Breast epithelium (tissue), 4 donors: ENCODE results near the gene MAPK1IP1L. TPM values are rescaled to one million over a fixed set of nuclear protein-coding genes. Genes with fewer than 3 reads are reported as not detected.

Source experiments
- DNase-seq, 2 donors: peaks; one replicate each; pipeline ENCODE4 v3.0.0-alpha.2; 2019; ENCODE audit warnings: low spot score in 2 of 2
- H3K27ac ChIP-seq, 2 donors: fragments of 200-600 bp; sonication (generic) in 1 of 2; one replicate each; pipeline ENCODE4 v1.5.1; 2016 to 2019; ENCODE audit warnings: mild to moderate bottlenecking in 1 of 2
- H3K27me3 ChIP-seq, 2 donors: fragments of 200-600 bp; sonication (generic) in 1 of 2; one replicate each; pipeline versions ENCODE4 v1.5.1 to v1.6.0; 2017 to 2019; ENCODE audit warnings: control low read depth in 1 of 2, mild to moderate bottlenecking in 1 of 2
- H3K36me3 ChIP-seq: fragments of 200-600 bp; one replicate; pipeline ENCODE4 v1.5.1; 2019
- H3K4me1 ChIP-seq, 2 donors: fragments of 200-600 bp; sonication (generic); one replicate each; pipeline ENCODE4 v1.5.1; 2016 to 2019; ENCODE audit warnings: control low read depth in 1 of 2
- H3K4me3 ChIP-seq, 3 donors: fragments of 200-600 bp; sonication (generic); 1 replicate in 2 of 3; 2 replicates in 1 of 3; pipeline ENCODE4 v1.5.1; 2016 to 2019; ENCODE audit warnings: mild to moderate bottlenecking in 3 of 3, moderate library complexity in 2 of 3
- H3K9me3 ChIP-seq, 2 donors: fragments of 200-600 bp; sonication (generic) in 1 of 2; one replicate each; pipeline ENCODE4 v1.5.1; 2016 to 2019; ENCODE audit warnings: control low read depth in 1 of 2
- POLR2A ChIP-seq: fragments of 450-650 bp; IDR thresholded peaks from one replicate; pipeline ENCODE4 v1.6.1; 2016; ENCODE audit warnings: antibody characterized with exemption, mild to moderate bottlenecking, moderate library complexity
- POLR2AphosphoS5 ChIP-seq, 3 donors: sonication (generic); formaldehyde crosslinking; IDR thresholded peaks; one replicate each; pipeline ENCODE4 v1.6.1; 2017; ENCODE audit warnings: antibody characterized with exemption in 3 of 3
- intact Hi-C: fragments of 100-400 bp; cut with DNase I; formaldehyde crosslinking; loops from one replicate; pipeline ENCODE4 v1.15.1; 2023; ENCODE audit warnings: low total_unique reads
- total RNA-seq, 3 donors: library from RNA; depleted of rRNA; stranded (reverse); fragments of >200 nt; gene quantifications; one replicate each; pipeline ENCODE4 v1.1.0, GENCODE V29; 2016
- TF ChIP-seq, protein P1 (sequence below), 3 donors: fragments of 450-650 bp; IDR thresholded peaks; one replicate each; pipeline ENCODE4 v1.5.1; 2016 to 2017; ENCODE audit warnings: antibody characterized with exemption in 3 of 3, mild to moderate bottlenecking in 3 of 3, moderate library complexity in 3 of 3

Gene MAPK1IP1L
- total RNA-seq, 3 donors from 2014 or later = 37.7 to 60.4 (median 39.4) TPM

DNA sequence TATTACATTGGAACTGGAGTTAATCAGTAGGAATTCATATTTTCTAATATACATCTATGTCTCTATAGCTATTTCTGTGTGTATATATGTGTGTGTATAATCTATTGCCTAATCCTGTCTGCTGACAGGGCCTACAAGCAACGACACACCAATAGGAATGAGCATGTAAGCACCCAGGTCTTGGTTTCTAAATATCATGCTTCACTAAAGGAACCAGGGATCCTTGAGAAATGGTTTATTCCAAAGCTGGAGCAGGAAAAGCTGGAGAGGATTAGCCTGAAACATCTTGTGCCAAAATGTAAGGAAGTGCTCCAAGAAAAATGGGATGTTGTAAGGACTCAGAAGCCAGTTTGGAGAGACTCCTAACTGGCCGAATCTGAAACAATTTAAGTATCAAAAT is 48.3 kb downstream of the MAPK1IP1L start:
- TF ChIP-seq POLR2A = no peak
- TF ChIP-seq POLR2AphosphoS5 (IDR thresholded peaks at IDR 0.05) = peak in 1 of 3 donors; percentile 20
- TF ChIP-seq, protein P1, sequence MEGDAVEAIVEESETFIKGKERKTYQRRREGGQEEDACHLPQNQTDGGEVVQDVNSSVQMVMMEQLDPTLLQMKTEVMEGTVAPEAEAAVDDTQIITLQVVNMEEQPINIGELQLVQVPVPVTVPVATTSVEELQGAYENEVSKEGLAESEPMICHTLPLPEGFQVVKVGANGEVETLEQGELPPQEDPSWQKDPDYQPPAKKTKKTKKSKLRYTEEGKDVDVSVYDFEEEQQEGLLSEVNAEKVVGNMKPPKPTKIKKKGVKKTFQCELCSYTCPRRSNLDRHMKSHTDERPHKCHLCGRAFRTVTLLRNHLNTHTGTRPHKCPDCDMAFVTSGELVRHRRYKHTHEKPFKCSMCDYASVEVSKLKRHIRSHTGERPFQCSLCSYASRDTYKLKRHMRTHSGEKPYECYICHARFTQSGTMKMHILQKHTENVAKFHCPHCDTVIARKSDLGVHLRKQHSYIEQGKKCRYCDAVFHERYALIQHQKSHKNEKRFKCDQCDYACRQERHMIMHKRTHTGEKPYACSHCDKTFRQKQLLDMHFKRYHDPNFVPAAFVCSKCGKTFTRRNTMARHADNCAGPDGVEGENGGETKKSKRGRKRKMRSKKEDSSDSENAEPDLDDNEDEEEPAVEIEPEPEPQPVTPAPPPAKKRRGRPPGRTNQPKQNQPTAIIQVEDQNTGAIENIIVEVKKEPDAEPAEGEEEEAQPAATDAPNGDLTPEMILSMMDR (IDR thresholded peaks at IDR 0.05) = no peak
- DNase-seq = no peak
- H3K4me1 ChIP-seq = peaks cover 10 to 37% of the 10 kb centered on the region in 2 donors

DNA sequence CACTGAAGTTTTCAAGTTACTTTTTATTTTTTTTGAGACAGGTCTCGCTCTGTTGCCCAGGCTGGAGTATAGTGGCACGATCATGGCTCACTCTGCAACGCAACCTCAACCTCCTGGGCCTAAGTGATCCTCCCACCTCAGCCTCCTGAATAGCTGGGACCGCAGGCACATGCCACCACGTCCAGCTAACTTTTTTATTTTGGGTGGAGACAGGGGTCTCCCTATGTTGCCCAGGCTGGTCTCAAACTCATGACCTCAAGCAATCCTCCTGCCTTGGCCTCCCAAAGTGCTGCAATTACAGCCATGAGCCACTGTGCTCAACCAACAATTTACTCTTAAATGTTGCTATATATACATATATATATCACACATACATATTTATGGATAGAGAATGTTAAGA is 50.3 kb downstream of the MAPK1IP1L start:
- H3K9me3 ChIP-seq = no peaks in the 10 kb centered on the region
- no peaks in the 10 kb centered on the region for H3K36me3 ChIP-seq
- H3K4me1 ChIP-seq = peaks cover 10 to 40% of the 10 kb centered on the region in 2 donors
- H3K4me3 ChIP-seq = no peak overlapping the region
- H3K27me3 ChIP-seq = no peaks in the 10 kb centered on the region
- intact Hi-C loops = no loop called here
- peak overlapping the region; percentile 97 to 99 for H3K27ac ChIP-seq
- DNase-seq = no peak
- TF ChIP-seq POLR2AphosphoS5 (IDR thresholded peaks at IDR 0.05) (no peak), POLR2A (no peak)
- TF ChIP-seq, protein P1 (IDR thresholded peaks at IDR 0.05) = no peak

More for the DNA sequence above, 48.3 kb downstream of the MAPK1IP1L start:
- H3K9me3 ChIP-seq = no peaks in the 10 kb centered on the region
- peak overlapping the region; percentile 21 to 97 for H3K27ac ChIP-seq
- H3K27me3 ChIP-seq = no peaks in the 10 kb centered on the region
- no peaks in the 10 kb centered on the region for H3K36me3 ChIP-seq
- intact Hi-C loops = no loop called here
- H3K4me3 ChIP-seq = no peak overlapping the region

DNA sequence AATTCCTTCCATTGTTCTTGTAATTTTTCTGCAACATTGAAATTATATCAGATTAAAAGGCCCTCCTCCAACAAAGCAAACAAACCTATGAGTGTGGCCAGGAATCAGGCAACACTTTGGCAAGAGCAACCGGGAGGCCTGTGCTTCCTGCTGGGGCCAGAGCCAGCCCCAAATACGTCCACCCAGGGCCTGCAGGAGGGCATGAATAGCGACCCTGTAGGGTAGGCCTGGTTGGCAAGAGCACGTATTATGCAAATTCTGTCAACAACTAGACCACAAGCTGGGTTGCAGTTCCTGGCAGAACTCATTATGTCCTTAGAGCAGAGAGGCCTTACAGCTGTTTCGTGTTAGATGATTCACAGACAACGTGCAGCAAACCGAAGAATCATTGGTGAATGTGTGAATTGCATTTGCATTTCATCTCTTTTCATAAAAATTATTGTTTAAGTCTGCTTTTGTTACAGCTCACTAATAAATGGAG is 50.7 kb downstream of the MAPK1IP1L start:
- peak overlapping the region in 2 of 3 donors; percentile 27 to 47 for H3K4me3 ChIP-seq
- H3K9me3 ChIP-seq = no peaks in the 10 kb centered on the region
- TF ChIP-seq, protein P1 (IDR thresholded peaks at IDR 0.05) = peak in 1 of 3 donors; percentile 18
- TF ChIP-seq POLR2AphosphoS5 (IDR thresholded peaks at IDR 0.05) (peak; percentile 94 to 99 (median 98)), POLR2A (no peak)
- intact Hi-C loops = no loop called here
- H3K36me3 ChIP-seq = no peaks in the 10 kb centered on the region
- no peaks in the 10 kb centered on the region for H3K27me3 ChIP-seq
- peak overlapping the region; percentile 97 to 99 for H3K27ac ChIP-seq
- H3K4me1 ChIP-seq = peaks cover 14 to 45% of the 10 kb centered on the region in 2 donors
- DNase-seq = peak; percentile 82 to 92

DNA sequence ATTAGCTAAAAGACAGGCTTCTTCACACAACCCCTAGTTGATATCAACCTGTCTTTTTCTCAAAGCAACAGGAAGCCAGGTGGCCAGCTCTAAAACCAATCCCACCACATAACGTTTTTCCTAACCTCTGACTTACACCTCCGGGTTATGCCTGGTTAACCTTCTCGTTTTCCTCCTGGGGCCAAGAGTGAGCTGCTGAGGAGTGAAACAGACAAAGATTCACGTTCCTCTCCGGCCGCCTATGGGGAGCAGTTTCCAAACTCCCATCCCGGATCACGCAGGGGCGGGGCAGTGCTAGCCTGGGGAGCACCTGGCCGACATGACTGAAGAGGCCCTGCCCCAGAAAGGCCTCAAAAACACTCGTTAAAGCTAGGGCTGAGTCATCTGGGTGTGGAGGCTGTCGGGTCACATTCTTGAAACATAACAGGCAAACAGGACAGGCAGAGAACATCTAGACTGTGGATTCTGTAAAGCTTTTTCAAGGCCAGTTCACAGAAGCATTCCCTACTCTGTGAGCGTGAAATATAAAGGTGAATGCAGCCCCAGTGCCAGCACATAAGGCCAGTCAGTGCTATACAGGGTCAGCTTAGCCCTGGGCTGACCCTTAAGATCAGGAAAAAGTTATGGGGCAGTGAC is 51.7 kb downstream of the MAPK1IP1L start:
- Histone ChIP-seq H3K4me1 (peaks cover 18 to 49% of the 10 kb centered on the region in 2 donors), H3K36me3 (no peaks in the 10 kb centered on the region), H3K9me3 (no peaks in the 10 kb centered on the region), H3K27ac (peak overlapping the region; percentile 97 to 99), H3K27me3 (no peaks in the 10 kb centered on the region), H3K4me3 (peak overlapping the region in 2 of 3 donors; percentile 27 to 47)
- intact Hi-C loops = no loop called here
- DNase-seq = peak; percentile 92 to 96
- TF ChIP-seq, protein P1 (IDR thresholded peaks at IDR 0.05) = no peak
- TF ChIP-seq POLR2A (peak; percentile 35), POLR2AphosphoS5 (IDR thresholded peaks at IDR 0.05) (peak; percentile 88 to 95 (median 88))
